Stimulated activated CD8-positive, alpha-beta memory T cell treated with anti-CD3 and anti-CD28 coated beads, Interleukin-12 subunit alpha, Interleukin-12 subunit beta, amount 100 ng/mL, for 1 hour (primary cell): ENCODE measurements around the gene MPRIP.

Source experiments
- DNase-seq: peaks from one replicate; pipeline ENCODE4 v3.0.0-alpha.2; 2020; ENCODE audit warnings: low read depth

The MPRIP gene

DNA sequence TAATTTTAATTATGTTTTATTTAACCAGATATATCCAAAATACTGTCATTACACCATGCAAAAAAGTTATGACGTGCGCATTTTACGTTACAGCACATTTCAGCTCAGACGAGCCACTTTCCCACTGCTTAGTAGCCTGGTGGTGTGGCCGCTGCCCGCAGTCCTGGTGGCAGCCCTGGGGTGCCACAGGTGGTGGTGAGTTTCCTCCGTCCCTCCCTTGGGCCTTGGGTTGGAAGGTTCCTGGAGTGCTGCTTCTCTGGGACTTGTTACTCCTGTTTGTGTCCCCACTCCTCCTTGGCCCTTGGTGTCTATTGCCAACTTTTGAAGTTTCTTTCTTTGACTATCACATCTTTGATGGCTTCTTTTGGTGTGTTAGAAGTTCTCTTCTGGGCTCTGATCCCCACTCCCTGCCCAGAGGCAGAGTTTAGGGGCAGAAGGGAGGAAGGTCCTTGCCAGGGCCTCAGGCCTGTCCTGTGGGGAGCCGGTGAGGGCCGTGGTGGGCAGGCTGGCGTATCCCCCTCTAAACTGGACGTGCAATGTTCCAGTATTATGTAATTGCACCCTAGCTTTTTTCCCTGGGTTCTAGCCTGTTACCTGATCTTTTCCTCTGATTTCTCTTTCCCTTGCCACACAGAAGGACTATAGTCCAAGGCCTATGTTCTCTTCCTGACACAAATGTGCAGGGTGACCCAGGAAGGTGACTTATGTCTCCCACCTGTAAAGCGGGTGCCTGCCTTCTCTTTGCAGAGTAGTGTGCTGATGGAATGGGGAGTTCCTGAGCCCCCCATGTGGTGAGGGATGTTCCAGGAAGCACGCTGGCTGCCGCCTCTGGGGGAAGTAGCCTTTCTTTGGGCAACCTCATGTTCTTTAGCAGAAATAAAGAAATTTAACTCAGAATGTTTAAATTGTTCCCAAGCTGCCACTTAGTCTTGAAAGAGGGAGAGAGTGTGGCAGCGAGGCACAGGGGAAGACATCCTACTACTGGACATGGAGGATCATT is 8.4 kb downstream of the MPRIP start:
- DNase-seq, result no peak

DNA sequence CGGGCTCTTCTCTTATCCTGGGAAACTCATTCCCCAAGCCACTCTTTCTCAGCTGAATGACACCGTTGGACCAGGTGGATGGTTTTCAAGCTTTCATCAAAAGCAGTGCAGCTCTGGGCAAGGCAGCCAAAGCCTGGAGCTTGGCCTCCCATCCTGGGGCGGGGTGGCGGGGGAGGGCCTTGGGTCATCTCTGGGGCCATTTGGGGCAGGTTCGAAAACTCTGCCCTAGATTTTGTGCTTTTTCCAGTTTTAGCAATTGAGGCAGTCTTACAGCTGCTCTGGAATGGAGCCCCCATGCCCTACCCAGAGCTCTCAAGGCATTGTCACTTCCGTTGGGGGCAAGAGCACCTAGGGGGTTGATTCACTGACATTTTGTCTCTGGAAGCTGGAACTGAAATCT is 9.1 kb downstream of the MPRIP start:
- DNase-seq, result no peak

DNA sequence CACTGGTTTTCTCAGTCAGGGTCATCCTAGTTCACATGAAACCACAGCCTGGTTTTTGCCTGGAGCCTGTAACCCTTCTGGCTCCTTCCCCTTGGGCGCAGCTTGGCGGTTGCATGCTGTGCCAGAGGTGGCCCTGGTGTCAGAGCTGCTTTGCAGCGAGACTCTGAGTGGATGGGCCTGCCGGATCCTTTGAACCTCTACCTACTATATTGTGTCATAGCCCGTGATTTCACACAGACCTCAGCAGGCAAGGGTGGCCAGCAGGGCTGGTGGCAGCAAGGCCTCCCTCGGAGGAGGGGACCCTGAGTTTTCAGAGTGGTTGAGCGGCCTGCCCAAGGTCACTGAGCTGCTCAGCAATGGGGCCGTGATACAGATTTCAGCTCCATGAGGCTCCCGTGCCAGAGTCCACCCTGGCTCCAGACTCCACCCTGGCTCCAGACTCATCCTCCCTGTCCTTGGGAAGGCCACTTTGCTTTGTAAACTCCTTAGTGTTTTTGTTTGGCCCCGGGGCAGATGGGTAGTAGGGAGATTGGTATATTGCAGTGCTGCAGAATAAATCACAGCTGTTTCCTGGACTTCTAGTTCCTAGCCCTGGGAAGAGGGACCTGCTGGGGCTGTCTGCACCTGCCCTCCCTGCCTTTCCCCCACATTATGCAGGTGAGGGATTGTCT is 9.7 kb downstream of the MPRIP start:
- DNase-seq, result no peak

DNA sequence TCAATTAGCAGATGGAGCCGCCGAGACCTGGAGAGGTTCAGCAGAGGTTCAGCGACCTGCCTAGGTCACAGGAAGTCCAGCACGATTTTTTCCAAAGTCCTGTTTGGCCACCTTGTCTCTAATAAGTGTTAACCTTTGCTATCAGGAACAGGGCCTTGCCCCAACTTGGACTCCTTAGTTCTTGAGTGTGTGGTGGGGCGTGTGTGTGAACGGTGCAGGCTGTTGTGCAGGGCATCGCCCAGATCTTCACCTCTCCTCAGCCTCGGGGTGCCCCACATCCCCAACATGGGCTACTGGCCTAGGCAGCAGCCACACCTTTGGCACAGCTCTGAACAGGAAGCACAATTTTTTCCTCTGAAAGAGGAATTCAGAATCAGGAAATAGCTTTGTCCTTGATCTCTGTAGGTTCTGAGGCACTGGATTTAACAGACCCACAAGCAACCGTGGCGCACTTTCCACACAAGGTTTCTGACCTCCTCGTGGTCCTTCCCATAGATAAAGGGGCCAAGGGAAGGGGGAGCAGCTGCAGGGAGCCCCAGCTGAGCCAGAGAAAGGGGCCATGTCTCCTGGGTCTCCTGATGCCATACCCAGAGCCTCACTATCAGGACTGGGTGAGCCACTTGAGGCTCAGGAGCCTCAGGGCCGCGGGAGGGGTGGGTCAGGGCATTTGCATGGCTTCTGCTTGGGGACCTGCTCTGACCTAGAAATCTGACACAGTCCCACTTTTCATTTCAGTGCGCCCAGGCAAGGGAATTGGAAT is 10.4 kb downstream of the MPRIP start:
- DNase-seq, result no peak

DNA sequence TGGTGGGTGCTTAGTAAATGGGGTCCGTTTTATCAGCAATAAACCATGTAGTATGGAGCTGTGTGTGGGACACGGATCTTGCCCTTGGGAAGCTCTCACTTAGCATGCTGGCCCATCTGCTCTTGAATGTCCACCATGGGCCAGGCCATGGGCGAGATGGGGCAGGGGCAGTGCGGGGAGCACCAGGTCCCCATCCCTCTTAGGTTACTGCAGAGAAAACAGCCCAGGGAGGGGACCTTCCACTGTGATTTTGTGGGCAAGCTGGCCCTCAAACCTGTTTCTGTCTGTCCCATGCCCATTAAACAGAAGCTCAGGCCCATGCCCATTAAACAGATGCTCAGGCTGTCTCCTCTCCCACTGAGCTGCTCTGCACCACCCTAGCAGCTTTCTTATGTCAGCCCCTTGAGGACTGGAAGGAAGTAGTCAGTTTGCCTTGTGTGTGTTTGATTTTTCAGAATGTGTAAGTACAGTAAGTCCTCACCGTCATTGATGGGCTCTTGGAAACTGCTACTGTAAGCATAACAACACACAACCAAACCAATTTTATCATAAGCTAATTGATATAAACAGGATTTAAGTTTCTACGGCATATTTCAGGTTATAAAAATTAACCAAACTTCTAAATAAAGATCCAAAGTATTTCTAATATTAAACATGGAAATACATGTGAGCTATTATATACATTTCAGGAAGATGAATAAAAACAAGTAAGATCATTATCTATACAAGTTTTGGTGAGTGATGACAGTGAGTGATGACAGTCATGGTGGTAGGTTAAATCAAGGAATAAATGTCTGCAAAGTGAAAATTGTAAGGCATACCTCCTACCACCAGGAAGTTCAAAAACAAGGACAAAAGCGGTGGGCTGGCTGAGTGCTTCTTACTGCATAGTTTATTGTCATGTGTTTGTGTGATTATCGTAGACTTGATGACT is 11.5 kb downstream of the MPRIP start:
- DNase-seq, result no peak

DNA sequence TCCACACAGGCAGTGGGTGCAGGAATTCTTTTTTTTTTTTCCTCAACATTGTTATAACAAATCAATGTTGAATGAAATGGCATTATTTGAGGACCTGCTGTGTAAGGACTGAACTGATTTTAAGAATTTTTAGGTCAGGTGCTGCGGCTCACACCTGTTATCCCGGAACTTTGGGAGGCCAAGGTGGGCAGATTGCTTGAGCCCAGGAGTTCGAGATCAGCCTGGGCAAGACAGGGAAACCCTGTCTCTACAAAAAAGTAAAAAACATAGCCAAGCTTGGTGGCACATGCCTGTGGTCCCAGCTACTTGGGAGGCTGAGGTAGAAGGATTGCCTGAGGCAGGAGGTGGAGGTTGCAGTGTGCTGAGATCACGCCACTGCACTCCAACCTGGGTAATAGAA is 12.4 kb downstream of the MPRIP start:
- DNase-seq, result no peak

DNA sequence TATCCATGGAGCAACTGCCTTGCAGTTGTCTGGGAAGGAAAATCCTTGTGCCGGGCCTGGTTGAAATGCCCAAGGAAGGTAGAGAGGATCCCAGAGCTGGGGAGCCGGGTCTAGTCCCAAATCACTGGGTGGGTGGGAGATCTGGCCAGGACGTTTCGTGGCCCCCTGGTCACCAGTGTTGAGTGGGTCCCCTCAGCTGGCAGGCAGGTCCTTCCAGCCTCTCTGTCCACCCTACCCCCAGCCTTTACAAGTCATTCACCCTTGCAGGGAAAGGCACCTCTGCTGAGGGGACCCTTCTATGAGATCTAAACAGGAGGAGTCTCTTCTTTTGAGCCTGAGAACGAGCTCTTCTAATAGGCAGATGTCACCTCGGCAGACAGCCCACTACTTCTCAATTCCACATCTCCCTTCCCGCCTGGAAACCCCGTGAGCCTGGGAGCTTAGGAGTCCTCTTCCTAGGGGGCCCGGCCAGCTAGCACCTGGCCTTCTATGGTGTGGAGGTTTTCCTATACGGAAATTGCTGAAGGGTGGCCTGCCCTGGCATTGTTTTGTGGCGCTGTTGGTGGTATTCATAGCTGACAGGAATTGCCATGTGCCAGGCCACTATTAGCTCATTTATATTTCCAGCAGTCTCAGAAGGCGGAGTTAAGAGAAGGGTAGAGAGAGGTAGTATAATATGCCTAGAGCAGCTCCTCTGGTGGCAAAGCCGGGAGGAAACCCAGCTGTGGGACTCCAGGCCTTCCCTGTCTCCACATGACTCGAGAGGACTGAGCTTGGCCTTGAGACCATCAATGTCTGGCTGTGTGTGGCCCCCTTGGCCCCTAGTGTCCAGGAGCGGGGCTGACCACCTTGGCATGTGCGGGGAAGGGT is 13.3 kb downstream of the MPRIP start:
- DNase-seq, result no peak

DNA sequence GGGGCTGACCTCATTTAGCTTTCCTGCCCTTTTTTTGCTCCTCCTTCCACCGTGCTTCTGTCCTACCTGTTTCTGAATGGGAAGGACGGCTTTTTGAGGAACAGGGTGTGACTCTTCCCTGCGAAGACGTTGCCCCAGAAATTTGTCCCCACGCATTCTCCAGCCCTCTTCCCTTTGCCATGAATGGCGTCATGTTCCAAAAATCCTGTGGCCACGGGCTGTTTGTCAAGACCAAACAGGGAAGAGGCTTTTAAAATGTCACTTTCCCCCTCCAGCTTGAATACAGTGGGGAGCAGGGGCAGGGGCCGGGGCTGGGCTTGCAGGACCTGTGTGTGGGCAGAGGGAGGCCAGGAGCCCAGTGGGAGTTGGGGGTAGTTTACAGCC is 13.9 kb downstream of the MPRIP start:
- DNase-seq, result no peak

DNA sequence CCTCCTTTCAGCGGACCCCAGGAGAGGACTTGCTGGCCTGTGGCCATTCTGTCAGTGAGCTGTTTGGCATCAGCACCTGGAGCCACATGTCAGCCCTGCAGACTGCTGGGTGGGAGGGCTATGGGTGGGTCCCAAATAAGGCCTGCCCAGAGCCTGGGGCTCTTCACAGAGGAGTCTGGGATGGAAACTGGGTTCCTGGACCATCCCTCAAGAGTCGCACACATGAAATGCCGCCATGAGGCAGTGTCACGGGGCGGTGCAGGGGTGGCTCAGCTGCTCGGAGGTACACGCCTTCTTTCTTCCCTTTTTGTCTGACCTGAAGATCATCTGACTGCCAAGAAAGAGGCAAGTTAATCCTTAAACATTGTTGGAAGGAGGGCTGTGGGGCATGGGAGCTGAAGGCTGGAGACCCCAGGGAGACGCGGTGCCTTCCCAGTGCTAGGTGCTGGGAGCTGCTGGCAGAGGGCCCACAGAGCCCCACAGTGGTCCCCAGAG is 14.8 kb downstream of the MPRIP start:
- DNase-seq, result no peak

DNA sequence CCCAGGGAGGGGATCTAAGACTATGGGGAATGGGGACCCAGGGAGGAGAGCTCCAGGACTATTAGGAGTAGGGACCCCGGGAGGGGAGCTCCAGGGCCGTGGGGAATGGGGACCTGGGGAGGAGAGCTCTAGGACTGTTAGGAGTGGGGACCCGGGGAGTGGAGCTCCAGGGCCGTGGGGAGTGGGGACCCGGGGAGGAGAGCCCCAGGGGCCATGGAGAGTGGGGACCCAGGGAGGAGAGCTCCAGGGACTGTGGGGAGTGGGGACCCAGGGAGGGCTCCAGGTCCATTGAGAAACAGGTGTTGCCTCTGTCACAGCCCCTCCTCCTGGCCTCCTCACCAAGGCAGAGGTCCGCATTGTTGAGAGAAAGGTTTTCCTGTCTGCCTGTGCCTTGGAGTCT is 16.0 kb downstream of the MPRIP start:
- no peak for DNase-seq

DNA sequence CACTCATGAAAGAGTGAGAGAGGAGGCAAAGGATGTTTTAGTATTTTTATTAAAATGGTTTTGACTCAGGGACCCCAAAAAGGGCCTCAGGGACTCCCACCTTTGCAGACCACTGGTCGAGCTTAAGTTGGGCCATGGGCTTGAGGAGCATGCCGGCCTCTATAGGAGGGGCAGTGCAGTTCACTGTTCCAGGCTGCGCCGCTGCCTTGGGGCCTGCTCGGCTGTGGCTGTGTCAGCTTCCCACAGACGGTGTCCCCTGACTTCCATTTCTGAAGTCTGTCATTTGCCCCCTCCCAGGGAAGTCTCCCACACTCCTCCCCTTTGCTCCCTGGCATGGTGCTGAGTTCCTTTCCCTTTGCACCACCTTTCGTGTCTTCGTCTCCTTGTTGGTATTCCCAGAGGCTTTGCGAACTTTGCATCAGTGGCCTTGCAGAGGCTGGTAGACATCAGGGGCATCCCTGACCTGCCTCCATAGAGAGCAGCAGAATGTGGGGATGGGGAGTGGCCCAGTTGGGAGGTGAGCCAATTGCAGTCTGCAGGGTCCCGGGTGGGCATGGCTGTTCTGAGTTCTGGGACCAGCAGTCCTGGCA is 17.1 kb downstream of the MPRIP start:
- DNase-seq, result no peak

DNA sequence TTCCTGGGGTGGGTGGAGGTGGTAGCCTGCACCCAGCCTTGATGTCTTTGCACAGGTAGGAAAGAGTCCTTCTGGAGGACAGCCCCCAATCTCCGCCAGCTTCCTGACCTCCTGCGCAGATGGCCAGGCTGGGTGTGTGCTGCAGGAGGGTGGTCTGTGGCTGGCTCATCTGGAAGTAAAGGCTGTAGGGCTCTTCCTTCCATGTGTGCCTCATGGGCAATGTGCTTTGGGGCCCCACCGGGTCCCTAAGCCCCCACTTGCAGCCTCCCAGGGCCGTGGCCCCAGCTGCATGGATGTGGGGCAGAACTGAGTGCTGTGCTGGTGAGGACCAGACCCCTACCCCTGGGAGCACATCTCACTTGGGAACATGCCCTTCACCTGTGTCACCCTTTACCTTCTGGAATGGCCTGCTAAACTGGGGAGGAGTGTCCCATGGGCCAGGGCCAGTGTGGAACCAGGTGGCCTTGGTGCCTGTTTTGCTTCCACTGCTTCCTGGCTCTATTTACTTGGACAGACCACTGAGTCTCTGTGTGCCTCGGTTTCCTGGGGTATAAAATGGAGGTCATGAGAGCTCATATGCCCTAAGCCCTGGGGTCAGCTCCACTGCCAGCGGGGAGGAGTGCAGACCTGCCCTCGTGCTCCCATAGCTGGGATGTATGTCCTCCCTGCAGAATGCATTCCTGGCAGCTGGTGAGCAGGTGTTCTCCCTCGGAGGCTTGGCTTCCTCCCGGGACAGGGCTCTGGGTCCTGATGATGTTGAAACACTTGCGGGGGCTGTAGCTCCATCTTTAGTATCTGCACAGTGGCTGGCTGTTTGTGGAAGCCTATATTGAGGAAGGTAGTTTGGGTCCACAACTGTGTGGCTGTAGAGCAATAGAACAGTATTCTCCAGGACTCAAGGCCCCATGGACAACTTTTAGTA is 18.0 kb downstream of the MPRIP start:
- no peak for DNase-seq

DNA sequence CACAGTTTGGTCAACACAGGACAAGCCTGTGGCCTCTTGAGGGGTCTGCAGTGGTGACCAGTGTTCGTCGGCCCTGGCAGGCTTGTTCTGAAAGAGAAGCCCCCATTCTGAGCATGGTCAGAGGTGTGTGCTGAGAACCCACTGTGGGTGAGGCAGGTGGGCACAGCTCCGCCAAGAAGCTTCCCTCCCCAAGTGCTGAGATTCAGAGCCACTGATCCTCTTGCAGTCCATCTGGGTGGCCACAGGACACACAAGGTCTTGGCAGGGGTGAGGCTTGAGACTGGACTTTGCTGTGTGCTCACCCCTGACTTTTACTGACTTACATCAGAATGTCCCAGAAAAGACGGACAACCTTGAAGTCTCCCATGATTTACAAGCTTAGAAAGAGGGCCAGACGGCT is 18.7 kb downstream of the MPRIP start:
- no peak for DNase-seq

DNA sequence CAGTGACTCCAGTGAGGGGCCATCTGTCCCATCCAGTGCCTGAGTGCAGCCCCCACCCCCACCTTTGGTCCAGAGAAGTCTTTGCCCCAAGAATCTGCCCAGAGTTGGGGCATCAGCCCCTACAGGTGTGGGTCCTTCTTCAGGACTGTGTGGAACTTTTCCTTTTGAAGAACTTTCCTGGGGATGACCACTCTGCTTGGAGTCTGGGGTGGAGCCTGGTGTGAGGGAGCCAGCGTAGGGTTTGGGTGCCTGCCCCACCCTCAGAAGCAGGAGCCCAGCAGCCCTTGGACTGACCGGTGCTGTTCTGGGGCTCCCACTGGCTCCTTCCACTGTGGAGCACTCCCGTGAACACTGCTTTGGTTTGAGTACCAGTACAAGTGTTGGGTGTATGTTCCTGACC is 19.3 kb downstream of the MPRIP start:
- DNase-seq, result no peak

DNA sequence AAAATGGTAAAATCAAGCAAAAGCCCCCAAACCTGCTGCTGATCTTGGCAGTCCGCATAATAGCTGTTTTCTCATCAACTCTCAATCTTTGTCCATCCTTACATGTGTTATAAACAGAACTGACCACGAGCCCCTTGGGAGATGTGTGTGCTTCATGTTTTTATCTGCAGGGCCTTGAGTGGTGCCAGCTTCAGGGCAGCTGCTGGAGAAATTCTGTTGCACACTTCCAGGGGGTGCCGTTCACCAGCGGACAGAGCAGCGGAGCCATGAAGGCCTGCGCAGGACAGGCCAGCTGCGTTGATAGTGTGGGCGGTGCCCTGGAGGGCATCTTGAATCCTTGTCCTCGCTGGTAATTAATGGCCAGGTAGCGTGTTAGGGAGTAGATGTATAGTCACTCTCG is 20.1 kb downstream of the MPRIP start:
- no peak for DNase-seq

DNA sequence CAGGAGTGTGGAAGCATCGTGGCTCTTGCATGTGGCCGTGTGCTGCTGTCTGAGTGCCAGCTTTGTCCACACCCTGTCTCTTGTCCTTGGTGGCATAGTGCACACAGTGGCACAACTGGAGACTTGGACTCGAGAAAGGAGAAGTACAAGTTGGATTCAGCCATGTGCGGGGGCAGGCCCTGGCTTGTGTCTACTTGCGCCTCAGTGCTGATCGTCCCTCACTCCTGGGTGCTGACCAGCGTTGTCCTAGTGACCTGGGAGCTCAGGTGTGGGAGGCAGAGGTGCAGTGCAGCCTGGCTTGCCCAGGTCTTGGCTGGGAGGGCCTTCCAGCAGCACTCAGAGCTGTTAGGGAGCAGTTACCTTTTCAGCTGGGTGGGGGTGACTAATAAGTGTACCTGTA is 20.6 kb downstream of the MPRIP start:
- no peak for DNase-seq

DNA sequence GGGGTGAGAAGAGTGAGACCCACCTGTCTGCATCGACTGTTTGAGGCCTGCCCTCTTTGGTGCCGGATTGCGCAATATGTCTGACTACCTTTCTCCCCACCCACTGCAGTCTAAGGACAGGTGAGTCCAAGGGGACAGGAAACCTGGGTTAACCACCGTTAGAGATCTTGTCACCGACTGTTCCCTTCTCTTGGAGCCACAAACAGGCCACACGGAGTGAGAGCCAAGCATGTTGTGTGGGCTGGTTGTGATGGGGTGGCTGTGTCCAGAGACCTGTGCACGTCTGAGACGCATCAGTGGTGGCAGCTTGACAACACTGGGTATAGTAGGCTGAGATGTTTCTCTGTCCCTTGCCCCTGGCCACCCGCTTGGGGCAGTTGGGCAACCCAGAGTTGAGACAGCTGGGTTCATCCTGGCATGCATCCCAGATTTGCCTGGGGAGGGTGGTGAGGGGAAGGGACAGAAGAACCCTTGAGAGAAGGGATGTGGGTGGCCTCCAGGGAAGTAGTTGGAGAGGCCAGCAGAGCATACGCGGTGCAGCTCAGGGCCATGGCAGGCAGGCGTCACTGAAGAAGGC is 21.4 kb downstream of the MPRIP start:
- DNase-seq, result no peak

DNA sequence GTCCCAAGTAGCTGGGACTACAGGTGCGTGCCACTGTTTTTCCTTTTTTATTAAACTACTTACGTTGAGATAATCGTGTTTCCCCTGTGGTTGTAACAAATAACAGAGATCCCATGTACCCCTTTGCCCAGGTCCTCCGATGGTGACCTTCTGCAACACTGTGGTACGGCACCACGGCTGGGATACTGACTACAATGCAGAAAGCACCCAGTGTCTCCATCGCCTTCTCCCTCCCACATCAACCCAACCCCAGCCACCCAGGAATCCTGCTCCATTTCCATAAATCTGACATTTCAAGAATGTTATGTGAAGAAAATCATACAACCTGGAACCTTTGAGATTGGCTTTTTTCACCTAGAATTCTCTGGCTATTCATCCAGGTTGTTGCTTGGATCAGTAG is 22.1 kb downstream of the MPRIP start:
- DNase-seq, result no peak

DNA sequence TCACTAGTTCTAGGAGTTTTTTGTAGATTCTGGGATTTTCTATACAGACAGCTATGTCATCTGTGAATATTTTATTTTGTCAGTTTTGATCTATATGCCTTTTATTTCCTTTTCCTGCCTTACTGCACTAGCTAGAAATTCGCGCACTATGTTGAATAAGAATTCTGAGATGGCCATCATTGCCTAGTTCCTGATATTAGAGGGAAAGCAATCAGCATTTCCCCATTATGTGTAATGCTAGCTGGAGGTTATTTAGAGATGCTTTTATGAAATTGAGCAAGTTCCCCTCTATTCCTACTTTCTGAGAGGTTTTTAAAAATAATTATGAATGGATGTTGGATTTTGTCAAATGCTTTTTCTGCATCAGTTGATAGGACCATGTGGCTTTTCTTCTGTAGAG is 23.8 kb downstream of the MPRIP start:
- no peak for DNase-seq
